ENCODE results near the gene TAPT1.
"Not testable (repeated sequence)": the region's sequence is repeated elsewhere in the genome, so short reads cannot be mapped to it uniquely, and the experiment has no call there.

Gene TAPT1

DNA sequence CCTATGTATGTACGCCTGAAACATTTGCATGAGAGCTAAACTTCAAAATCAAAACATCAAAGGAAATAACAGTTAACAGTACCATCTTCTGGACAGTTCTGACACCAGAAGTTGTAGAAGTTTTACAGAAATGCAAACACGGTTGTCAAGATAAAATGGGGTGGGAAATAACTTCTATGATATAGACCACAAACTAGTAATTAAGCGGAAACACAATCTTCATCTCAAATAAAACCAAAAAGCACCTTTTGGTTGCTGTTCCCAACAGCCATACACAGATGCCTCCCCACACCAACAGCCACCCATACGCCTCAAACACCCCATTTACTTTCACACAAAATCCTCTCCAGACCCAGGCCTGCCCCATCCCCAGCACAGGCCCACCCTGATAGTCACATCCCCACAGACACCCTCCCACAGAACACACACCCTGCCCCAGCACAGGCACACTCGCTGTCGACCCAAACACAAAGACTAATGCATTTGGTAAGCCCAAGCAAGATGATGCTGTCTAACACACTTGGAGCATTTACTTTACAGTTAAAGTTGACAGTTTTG, 64.3 kb downstream of the TAPT1 start:
- H3K36me3 Mint-ChIP-seq = peaks cover 38% of the 10 kb centered on the region
- H3K27ac Mint-ChIP-seq = no peak overlapping the region
- no peaks in the 10 kb centered on the region for H3K4me1 Mint-ChIP-seq
- no peaks in the 10 kb centered on the region for H3K9me3 Mint-ChIP-seq
- H3K27me3 Mint-ChIP-seq = no peaks in the 10 kb centered on the region
- no peak overlapping the region for H3K4me3 Mint-ChIP-seq
- ATAC-seq (ENCODE audit: low read depth) (no peak), DNase-seq (ENCODE audit: low spot score in 2 of 2) (no peak)

- ATAC-seq (ENCODE audit: low read depth) = no peak
- H3K4me1 Mint-ChIP-seq = no peaks in the 10 kb centered on the region
- peaks cover 26% of the 10 kb centered on the region for H3K36me3 Mint-ChIP-seq
- H3K27me3 Mint-ChIP-seq = no peaks in the 10 kb centered on the region
- DNase-seq (ENCODE audit: low spot score in 2 of 2) = no peak
- no peak overlapping the region for H3K4me3 Mint-ChIP-seq
- no peak overlapping the region for H3K27ac Mint-ChIP-seq
- no peaks in the 10 kb centered on the region for H3K9me3 Mint-ChIP-seq
These were observed 65.8 kb downstream of the TAPT1 start for GRCh38 chr4:16160457-16160856.

DNA sequence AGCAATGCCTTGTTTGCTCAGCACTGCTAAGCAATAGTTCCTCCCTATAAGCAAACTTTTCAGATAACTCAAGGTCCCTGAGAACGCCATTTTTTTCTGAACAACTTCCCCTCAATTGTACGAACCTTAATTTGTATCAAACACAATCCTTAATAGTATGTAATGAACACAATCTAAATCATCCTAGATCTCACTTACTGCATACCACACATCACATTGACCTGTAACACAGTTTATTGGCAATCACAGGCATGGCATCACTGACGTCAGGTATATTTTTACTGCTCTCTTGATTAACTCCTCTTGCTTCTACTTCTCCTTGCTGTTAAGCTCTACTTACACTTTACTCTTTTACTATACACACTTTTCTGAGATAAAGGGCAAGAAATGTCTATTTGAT, 67.0 kb downstream of the TAPT1 start:
- Mint-ChIP-seq H3K4me3 (no peak overlapping the region), H3K27ac (no peak overlapping the region), H3K4me1 (no peaks in the 10 kb centered on the region), H3K27me3 (no peaks in the 10 kb centered on the region), H3K9me3 (no peaks in the 10 kb centered on the region), H3K36me3 (peaks cover 19% of the 10 kb centered on the region)
- DNase-seq (ENCODE audit: low spot score in 2 of 2) = no peak
- ATAC-seq (ENCODE audit: low read depth) = no peak

GRCh38 chr4:16158504-16158852, 67.8 kb downstream of the TAPT1 start:
- H3K4me1 Mint-ChIP-seq = no peaks in the 10 kb centered on the region
- H3K4me3 Mint-ChIP-seq = no peak overlapping the region
- no peak overlapping the region for H3K27ac Mint-ChIP-seq
- H3K9me3 Mint-ChIP-seq = no peaks in the 10 kb centered on the region
- ATAC-seq (ENCODE audit: low read depth) = no peak
- H3K27me3 Mint-ChIP-seq = no peaks in the 10 kb centered on the region
- no peak for DNase-seq (ENCODE audit: low spot score in 2 of 2)
- H3K36me3 Mint-ChIP-seq = peaks cover 12% of the 10 kb centered on the region

GRCh38 chr4:16157609-16158503, 68.4 kb downstream of the TAPT1 start:
- ATAC-seq (ENCODE audit: low read depth) (no peak), DNase-seq (ENCODE audit: low spot score in 2 of 2) (no peak)
- Mint-ChIP-seq H3K36me3 (peaks cover 9% of the 10 kb centered on the region), H3K27ac (no peak overlapping the region), H3K4me1 (no peaks in the 10 kb centered on the region), H3K9me3 (no peaks in the 10 kb centered on the region), H3K27me3 (no peaks in the 10 kb centered on the region), H3K4me3 (no peak overlapping the region)

- H3K4me1 Mint-ChIP-seq = no peaks in the 10 kb centered on the region
- H3K9me3 Mint-ChIP-seq = no peaks in the 10 kb centered on the region
- H3K27me3 Mint-ChIP-seq = no peaks in the 10 kb centered on the region
- no peak overlapping the region for H3K27ac Mint-ChIP-seq
- DNase-seq (ENCODE audit: low spot score in 2 of 2) = no peak
- H3K4me3 Mint-ChIP-seq = no peak overlapping the region
- ATAC-seq (ENCODE audit: low read depth) = no peak
- H3K36me3 Mint-ChIP-seq = no peaks in the 10 kb centered on the region
These were observed 70.6 kb downstream of the TAPT1 start for GRCh38 chr4:16155528-16156169.

DNA sequence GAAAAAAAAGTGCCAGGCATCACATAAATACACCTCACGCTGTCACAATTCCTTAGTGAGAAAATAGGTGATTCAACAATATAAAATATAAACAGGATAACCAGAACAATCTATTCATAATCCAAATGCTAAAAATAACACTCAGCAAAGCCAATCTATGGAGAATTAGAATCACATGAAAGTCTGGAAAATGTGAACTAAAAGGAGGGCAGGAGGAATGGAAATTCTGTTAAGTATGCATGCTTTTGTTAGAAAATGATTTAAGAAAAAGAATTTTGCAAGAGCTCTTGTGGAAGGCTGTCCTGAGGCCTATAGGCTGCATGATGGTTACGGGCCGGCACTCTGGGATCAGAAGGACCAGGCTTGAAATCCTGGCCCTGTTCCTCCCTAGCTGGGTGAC, 71.8 kb downstream of the TAPT1 start:
- H3K36me3 Mint-ChIP-seq = no peaks in the 10 kb centered on the region
- H3K9me3 Mint-ChIP-seq = no peaks in the 10 kb centered on the region
- no peaks in the 10 kb centered on the region for H3K4me1 Mint-ChIP-seq
- H3K27me3 Mint-ChIP-seq = no peaks in the 10 kb centered on the region
- ATAC-seq (ENCODE audit: low read depth) = no peak
- H3K4me3 Mint-ChIP-seq = no peak overlapping the region
- DNase-seq (ENCODE audit: low spot score in 2 of 2) = no peak
- H3K27ac Mint-ChIP-seq = no peak overlapping the region

- no peak for DNase-seq (ENCODE audit: low spot score in 2 of 2)
- H3K4me1 Mint-ChIP-seq = no peaks in the 10 kb centered on the region
- no peak overlapping the region for H3K4me3 Mint-ChIP-seq
- H3K27me3 Mint-ChIP-seq = no peaks in the 10 kb centered on the region
- H3K36me3 Mint-ChIP-seq = no peaks in the 10 kb centered on the region
- H3K27ac Mint-ChIP-seq = no peak overlapping the region
- no peak for ATAC-seq (ENCODE audit: low read depth)
- H3K9me3 Mint-ChIP-seq = peaks cover 2% of the 10 kb centered on the region
These were observed 75.6 kb downstream of the TAPT1 start for GRCh38 chr4:16150716-16151115.

- H3K4me1 Mint-ChIP-seq; H3K4me3 Mint-ChIP-seq; H3K27ac Mint-ChIP-seq; ATAC-seq (ENCODE audit: low read depth); H3K27me3 Mint-ChIP-seq; H3K36me3 Mint-ChIP-seq; DNase-seq (ENCODE audit: low spot score in 2 of 2): not testable (repeated sequence)
- H3K9me3 Mint-ChIP-seq = peaks cover 12% of the 10 kb centered on the region
These were observed 81.4 kb downstream of the TAPT1 start for GRCh38 chr4:16144913-16145312.

DNA sequence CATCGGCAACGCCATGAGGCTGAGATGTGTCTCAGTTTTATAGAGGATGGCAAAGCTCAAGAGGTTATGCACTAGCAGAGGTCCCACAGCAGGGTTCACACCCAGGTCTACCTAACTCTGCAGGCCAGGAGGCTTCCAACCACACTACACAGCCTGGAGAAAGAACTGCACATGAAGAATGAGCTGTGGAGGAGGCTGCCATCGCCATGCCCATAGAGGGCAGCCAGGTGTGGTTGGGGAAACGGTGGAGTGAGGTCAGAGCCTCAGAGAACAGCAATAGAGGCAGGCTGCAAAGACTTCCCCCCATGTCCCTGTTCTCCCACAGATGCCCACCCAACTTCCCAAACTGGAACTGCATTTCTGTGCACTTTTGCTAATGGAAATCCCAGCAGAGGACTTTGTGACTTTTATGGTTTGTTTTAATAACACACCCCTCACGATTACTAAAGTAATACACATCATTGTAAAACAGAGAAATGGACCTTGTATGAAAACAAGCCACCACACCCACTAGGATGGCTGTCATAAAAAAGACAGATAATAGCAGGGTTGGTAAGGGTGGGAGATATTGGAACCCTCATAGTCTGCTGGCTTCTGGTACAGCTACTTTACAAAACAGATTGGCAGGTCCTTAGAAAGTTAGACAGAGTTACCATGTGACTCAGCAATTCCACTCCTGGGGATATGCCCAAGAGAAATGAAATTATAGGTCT, 83.5 kb downstream of the TAPT1 start:
- Mint-ChIP-seq H3K27ac (no peak overlapping the region), H3K27me3 (peaks cover 6% of the 10 kb centered on the region), H3K9me3 (peaks cover 12% of the 10 kb centered on the region), H3K4me1 (no peaks in the 10 kb centered on the region), H3K4me3 (no peak overlapping the region), H3K36me3 (no peaks in the 10 kb centered on the region)
- no peak for ATAC-seq (ENCODE audit: low read depth)
- no peak for DNase-seq (ENCODE audit: low spot score in 2 of 2)

- DNase-seq (ENCODE audit: low spot score in 2 of 2) = no peak
- peaks cover 9% of the 10 kb centered on the region for H3K27me3 Mint-ChIP-seq
- no peak overlapping the region for H3K4me3 Mint-ChIP-seq
- no peak for ATAC-seq (ENCODE audit: low read depth)
- no peak overlapping the region for H3K27ac Mint-ChIP-seq
- H3K36me3 Mint-ChIP-seq = no peaks in the 10 kb centered on the region
- H3K9me3 Mint-ChIP-seq = peaks cover 10% of the 10 kb centered on the region
- no peaks in the 10 kb centered on the region for H3K4me1 Mint-ChIP-seq
These were observed 85.4 kb downstream of the TAPT1 start for GRCh38 chr4:16140879-16141249.

- Mint-ChIP-seq H3K9me3 (peaks cover 9% of the 10 kb centered on the region), H3K4me1 (no peaks in the 10 kb centered on the region), H3K4me3 (no peak overlapping the region), H3K27ac (no peak overlapping the region), H3K27me3 (peaks cover 9% of the 10 kb centered on the region), H3K36me3 (no peaks in the 10 kb centered on the region)
- DNase-seq (ENCODE audit: low spot score in 2 of 2) = no peak
- no peak for ATAC-seq (ENCODE audit: low read depth)
These were observed 85.9 kb downstream of the TAPT1 start for GRCh38 chr4:16140231-16140878.

- H3K4me1 Mint-ChIP-seq = no peaks in the 10 kb centered on the region
- H3K9me3 Mint-ChIP-seq = peaks cover 6% of the 10 kb centered on the region
- DNase-seq (ENCODE audit: low spot score in 2 of 2) (no peak), ATAC-seq (ENCODE audit: low read depth) (no peak)
- peaks cover 2% of the 10 kb centered on the region for H3K36me3 Mint-ChIP-seq
- no peak overlapping the region for H3K27ac Mint-ChIP-seq
- H3K27me3 Mint-ChIP-seq = peaks cover 13% of the 10 kb centered on the region
- no peak overlapping the region for H3K4me3 Mint-ChIP-seq
These were observed 87.0 kb downstream of the TAPT1 start for GRCh38 chr4:16139066-16139945.
